Ovary (tissue), 9 donors: ENCODE results near the gene IGF2BP1. TPM values are rescaled to one million over a fixed set of nuclear protein-coding genes. Genes with fewer than 3 reads are reported as not detected.
"Not testable (repeated sequence)": the region's sequence is repeated elsewhere in the genome, so short reads cannot be mapped to it uniquely, and the experiment has no call there.

Experiments used
- DNase-seq, 5 donors: peaks; one replicate each; pipeline ENCODE4 v3.0.0-alpha.2; 2019 to 2020
- H3K27ac ChIP-seq, 2 donors: fragments of 200-600 bp; one replicate each; pipeline versions ENCODE4 v1.5.1 to v1.8.0; 2019 to 2022
- H3K27me3 ChIP-seq: fragments of 200-600 bp; one replicate; pipeline ENCODE4 v1.8.0; 2022
- H3K36me3 ChIP-seq: fragments of 200-600 bp; sonication (generic); one replicate; pipeline ENCODE4 v1.5.1; 2019
- H3K4me1 ChIP-seq: one replicate; pipeline ENCODE4 v1.8.1; 2013; ENCODE audit warnings: mild to moderate bottlenecking, moderate library complexity; ENCODE audit not compliant: insufficient read depth
- H3K4me3 ChIP-seq: fragments of 200-600 bp; sonication (generic); one replicate; pipeline ENCODE4 v1.5.1; 2017
- H3K9me3 ChIP-seq, 2 donors: fragments of 200-600 bp in 1 of 2; sonication (generic) in 1 of 2; one replicate each; pipeline versions ENCODE4 v1.5.1 to v1.8.1; 2013 to 2019; ENCODE audit warnings: mild to moderate bottlenecking in 1 of 2, moderate library complexity in 1 of 2
- EP300 ChIP-seq: sonication (generic); formaldehyde crosslinking; IDR thresholded peaks from one replicate; pipeline ENCODE4 v1.6.1; 2017; ENCODE audit warnings: antibody characterized with exemption
- POLR2A ChIP-seq: fragments of 450-650 bp; IDR thresholded peaks from one replicate; pipeline ENCODE4 v1.6.1; 2017; ENCODE audit warnings: antibody characterized with exemption, mild to moderate bottlenecking, moderate library complexity
- WGBS, 3 donors: extraction: QIAGEN DNeasy Blood & Tissue Kit in 1 of 3; methylation state at CpG; one replicate each; pipeline versions ENCODE4 v1.1.5 to v1.1.7; 2013 to 2017; 5-methylcytosine and 5-hydroxymethylcytosine counted together
- intact Hi-C, 4 donors: fragments of 100-400 bp; cut with DNase I; formaldehyde crosslinking; loops; one replicate each; pipeline versions ENCODE4 v1.11.0 to v1.15.1; 2022 to 2023
- polyA plus RNA-seq, 2 donors: library from polyadenylated mRNA; stranded (reverse); fragments of 200-250 nt in 1 of 2; fragments of 350-450 nt in 1 of 2; fragmentation: Illumina TruSeq in 1 of 2; extraction: RNeasy Lipid Tissue Mini Kit (QIAGEN cat#74804) in 1 of 2; gene quantifications; one replicate each; pipeline ENCODE4 v1.2.3, GENCODE V29; 2013 to 2014
- total RNA-seq, 7 donors: library from RNA; depleted of rRNA in 2 of 7; stranded (reverse); fragments of >200 nt in 2 of 7; fragmentation: NEBNext Ultra II Directional in 3 of 7; extraction: Animal tissue kit (Norgen Biotek cat#: 25700) in 3 of 7; gene quantifications; one replicate each; pipeline versions ENCODE4 v1.1.0 to v1.2.4, GENCODE V29; 2016 to 2023
- TF ChIP-seq, protein P1 (sequence below), 3 donors: fragments of 450-650 bp in 2 of 3; fragments of 200-600 bp in 1 of 3; IDR thresholded peaks; one replicate each; pipeline versions ENCODE4 v1.5.1 to v1.8.0; 2016 to 2022; ENCODE audit warnings: antibody characterized with exemption in 3 of 3, mild to moderate bottlenecking in 1 of 3
- donor health status: DM: no; HTN: no; CAD: no; lungs with moderate emphysema.
- donor health status: DM: no; HTN: no; CAD: no.
- donor health status: Bipolar disorder and iron deficiency.
- donor health status: DM: yes; HTN: yes; CAD: no.
- donor health status: DM: no; HTN: no; CAD: no.
- donor health status: DM: yes; HTN: yes; CAD: no.

The IGF2BP1 gene
- total and polyA plus RNA-seq, 9 donors = 0.12 to 1.0 TPM; not detected in 7

DNA sequence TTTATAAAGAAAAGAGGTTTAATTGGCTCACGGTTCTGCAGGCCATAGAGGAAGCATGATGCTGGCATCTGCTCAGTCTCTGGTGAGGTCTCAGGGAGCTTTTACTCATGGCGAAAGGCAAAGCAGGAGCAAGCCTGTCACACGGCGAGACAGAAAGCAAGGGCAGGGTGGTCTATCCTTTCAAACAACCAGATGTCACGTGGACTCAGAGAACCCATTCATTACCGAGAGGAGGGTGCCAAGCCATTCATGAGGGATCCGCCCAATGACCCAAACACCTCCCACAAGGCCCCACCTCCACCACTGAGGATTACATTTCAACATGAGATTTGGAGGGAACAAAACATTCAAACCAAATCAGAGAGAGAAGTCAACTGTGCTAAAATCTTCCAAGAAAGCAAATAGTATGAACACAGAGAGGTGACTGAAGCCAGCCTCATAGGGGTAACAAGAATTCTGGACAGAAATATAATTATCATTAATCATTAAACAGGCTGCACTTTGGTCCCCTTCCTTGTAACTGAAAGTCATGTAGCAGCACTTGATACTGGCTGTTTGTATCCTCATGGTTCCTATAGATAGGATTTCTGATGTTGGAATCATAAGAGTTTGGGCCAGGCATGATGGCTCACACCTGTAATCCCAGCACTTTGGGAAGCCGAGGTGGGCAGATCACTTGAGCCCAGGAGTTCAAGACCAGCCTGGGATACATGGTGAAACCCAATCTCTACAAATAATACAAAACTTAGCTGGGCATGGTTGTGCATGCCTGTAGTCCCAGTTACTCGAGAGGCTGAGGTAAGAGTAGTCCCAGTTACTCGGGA is 82.9 kb downstream of the IGF2BP1 start:
- no peak overlapping the region for H3K4me3 ChIP-seq
- intact Hi-C loops = no loop called here
- no peak for DNase-seq
- no peaks in the 10 kb centered on the region for H3K27me3 ChIP-seq
- H3K4me1 ChIP-seq = no peaks in the 10 kb centered on the region
- TF ChIP-seq, protein P1, sequence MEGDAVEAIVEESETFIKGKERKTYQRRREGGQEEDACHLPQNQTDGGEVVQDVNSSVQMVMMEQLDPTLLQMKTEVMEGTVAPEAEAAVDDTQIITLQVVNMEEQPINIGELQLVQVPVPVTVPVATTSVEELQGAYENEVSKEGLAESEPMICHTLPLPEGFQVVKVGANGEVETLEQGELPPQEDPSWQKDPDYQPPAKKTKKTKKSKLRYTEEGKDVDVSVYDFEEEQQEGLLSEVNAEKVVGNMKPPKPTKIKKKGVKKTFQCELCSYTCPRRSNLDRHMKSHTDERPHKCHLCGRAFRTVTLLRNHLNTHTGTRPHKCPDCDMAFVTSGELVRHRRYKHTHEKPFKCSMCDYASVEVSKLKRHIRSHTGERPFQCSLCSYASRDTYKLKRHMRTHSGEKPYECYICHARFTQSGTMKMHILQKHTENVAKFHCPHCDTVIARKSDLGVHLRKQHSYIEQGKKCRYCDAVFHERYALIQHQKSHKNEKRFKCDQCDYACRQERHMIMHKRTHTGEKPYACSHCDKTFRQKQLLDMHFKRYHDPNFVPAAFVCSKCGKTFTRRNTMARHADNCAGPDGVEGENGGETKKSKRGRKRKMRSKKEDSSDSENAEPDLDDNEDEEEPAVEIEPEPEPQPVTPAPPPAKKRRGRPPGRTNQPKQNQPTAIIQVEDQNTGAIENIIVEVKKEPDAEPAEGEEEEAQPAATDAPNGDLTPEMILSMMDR (IDR thresholded peaks at IDR 0.05) = no peak
- TF ChIP-seq EP300 (no peak), POLR2A (no peak)
- H3K9me3 ChIP-seq = no peaks in the 10 kb centered on the region
- no peak overlapping the region for H3K27ac ChIP-seq
- no peaks in the 10 kb centered on the region for H3K36me3 ChIP-seq
- WGBS, 3 donors = 75 to 81% (median 76%) methylated on average over 10 of the region's 10 CpGs

DNA sequence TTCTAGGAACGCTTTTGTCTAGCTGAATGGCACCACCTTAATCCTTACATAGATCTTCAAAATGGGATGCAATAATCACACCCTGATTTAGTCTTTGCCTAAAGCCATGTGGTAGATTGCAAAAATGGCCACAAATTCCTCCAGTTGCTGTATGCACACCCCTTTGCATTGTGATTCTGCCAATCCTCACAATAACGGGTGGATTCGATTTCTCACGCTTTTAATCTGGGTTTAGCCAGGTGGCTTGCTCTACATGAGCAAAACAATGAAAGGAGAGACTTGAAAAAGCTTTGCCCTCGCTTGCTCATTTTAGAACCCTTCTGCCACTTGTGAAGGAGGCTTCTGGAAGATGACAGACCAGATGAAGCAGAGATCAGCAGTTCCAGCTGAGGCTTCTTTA is 85.0 kb downstream of the IGF2BP1 start:
- intact Hi-C loops = no loop called here
- H3K27me3 ChIP-seq = no peaks in the 10 kb centered on the region
- no peaks in the 10 kb centered on the region for H3K4me1 ChIP-seq
- TF ChIP-seq, protein P1 (IDR thresholded peaks at IDR 0.05) = no peak
- TF ChIP-seq POLR2A (no peak), EP300 (no peak)
- H3K27ac ChIP-seq = no peak overlapping the region
- H3K36me3 ChIP-seq = no peaks in the 10 kb centered on the region
- 65 to 83% (median 79%) methylated on average over 5 of the region's 5 CpGs for WGBS, 3 donors
- DNase-seq = no peak
- H3K9me3 ChIP-seq = no peaks in the 10 kb centered on the region
- no peak overlapping the region for H3K4me3 ChIP-seq

DNA sequence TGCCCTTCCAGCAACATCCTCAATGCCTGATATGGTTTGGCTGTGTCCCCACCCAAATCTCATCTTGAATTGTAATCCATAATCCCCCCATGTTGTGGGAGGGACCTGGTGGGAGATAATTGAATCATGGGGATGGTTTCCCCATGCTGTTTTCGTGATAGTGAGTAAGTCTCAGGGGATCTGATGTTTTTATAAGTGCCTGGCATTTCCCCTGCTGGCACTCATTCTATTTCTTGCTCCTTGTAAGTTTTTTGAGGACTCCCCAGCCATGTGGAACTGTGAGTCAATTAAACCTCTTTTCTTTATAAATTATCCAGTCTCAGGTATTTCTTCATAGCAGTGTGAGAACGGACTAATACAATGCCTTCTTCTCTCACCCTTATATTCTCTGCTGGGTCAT is 87.9 kb downstream of the IGF2BP1 start:
- intact Hi-C loops, H3K36me3 ChIP-seq, H3K9me3 ChIP-seq, DNase-seq, H3K4me3 ChIP-seq, H3K27me3 ChIP-seq, H3K27ac ChIP-seq, H3K4me1 ChIP-seq: not testable (repeated sequence)
- WGBS, 3 donors = 39 to 63% (median 55%) methylated on average over 2 of the region's 2 CpGs

DNA sequence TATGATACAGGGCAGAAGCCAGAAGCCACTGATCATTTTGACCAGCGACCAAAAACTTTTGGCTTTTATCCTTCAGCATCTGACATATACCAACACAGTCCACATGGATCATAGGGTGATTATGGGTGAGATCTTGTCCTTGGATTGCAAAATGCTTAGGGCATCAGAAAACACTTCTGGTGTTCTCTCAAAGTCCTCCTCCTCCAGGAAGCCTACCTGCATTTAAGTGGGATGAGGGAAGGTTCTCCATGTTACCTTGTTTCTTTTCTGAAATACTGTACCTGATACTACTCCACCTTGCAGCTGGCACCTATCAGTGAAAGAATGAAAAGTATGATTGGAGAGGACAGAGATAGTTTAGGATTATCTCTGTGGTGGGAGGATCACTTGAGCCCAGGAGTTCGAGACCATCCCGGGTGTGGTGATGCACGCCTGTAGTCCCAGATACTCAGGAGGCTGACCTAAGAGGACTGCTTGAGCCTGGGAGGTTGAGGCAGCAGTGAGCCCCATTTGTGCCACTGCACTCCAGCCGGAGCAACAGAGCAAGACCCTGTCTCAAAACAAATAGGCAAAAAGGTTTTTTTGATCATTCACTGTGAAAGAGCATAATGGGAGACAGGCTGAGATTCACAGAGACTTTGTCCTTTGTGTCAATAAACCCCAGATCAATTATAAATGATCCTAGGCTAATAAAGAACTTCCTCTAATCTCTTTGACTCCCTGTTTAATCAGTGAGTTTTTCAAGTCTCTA is 88.6 kb downstream of the IGF2BP1 start:
- no peaks in the 10 kb centered on the region for H3K4me1 ChIP-seq
- no peaks in the 10 kb centered on the region for H3K36me3 ChIP-seq
- WGBS, 3 donors = 64 to 77% (median 75%) methylated on average over 5 of the region's 5 CpGs
- no peak overlapping the region for H3K4me3 ChIP-seq
- no peaks in the 10 kb centered on the region for H3K27me3 ChIP-seq
- TF ChIP-seq EP300 (no peak), POLR2A (no peak)
- TF ChIP-seq, protein P1 (IDR thresholded peaks at IDR 0.05) = no peak
- no peak overlapping the region for H3K27ac ChIP-seq
- intact Hi-C loops = no loop called here
- no peaks in the 10 kb centered on the region for H3K9me3 ChIP-seq
- no peak for DNase-seq

DNA sequence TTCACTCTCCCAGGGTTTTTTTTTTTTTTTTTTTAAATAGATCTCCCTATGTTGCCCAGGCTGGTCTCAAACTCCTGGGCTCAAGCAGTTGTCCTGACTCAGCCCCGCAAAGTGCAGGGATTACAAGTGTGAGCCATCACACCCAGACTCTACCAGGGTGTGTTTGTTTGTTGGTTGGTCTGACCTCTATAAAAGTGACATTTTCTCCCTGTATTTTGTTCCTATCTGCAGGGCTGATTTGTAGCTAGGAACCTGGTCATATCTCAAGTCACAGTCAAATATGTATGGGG is 89.1 kb downstream of the IGF2BP1 start:
- H3K36me3 ChIP-seq = no peaks in the 10 kb centered on the region
- H3K4me1 ChIP-seq = no peaks in the 10 kb centered on the region
- no peaks in the 10 kb centered on the region for H3K27me3 ChIP-seq
- DNase-seq = no peak
- intact Hi-C loops = no loop called here
- no peak overlapping the region for H3K4me3 ChIP-seq
- TF ChIP-seq POLR2A = no peak
- no peak for TF ChIP-seq EP300
- TF ChIP-seq, protein P1 (IDR thresholded peaks at IDR 0.05) = no peak
- 48 to 64% (median 60%) methylated on average over 1 of the region's 1 CpG for WGBS, 3 donors
- H3K9me3 ChIP-seq = no peaks in the 10 kb centered on the region
- no peak overlapping the region for H3K27ac ChIP-seq
